Left kidney (tissue), 2 donors: ENCODE measurements around the gene SPATA24. TPM values are rescaled to one million over a fixed set of nuclear protein-coding genes. Genes with fewer than 3 reads are reported as not detected.
"Not testable (repeated sequence)": the region's sequence is repeated elsewhere in the genome, so short reads cannot be mapped to it uniquely, and the experiment has no call there.

Experiments used
- DNase-seq: peaks from one replicate; pipeline ENCODE4 v3.0.0-alpha.2; 2013
- polyA plus RNA-seq: library from polyadenylated mRNA; unstranded; fragments of 120-200 nt; gene quantifications from one replicate; pipeline ENCODE4 v1.2.1, GENCODE V29; 2013; ENCODE audit not compliant: insufficient read length

The SPATA24 gene
- polyA plus RNA-seq, 1 donor = 12.7 TPM

DNA sequence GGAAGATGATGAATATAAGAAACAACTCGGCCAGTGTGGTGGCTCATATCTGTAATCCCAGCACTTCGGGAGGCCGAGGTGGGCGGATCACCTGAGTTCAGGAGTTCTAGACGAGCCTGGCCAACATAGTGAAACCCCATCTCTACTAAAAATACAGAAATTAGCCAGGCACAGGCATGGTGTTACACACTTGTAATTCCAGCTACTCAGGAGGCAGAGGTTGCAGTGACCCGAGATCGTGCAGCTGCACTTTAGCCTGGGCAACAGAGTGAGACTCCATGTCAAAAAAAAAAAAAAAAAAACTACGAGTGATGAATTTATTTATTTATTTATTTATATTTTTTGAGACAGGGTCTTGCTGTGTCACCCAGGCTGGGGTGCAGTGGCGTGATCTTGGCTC is 56.0 kb downstream of the SPATA24 start:
- not testable (repeated sequence) for DNase-seq

Other genes starting within 250 kb of the SPATA24 start
- gene SIL1, start 205.7 kb downstream of the SPATA24 start, polyA plus RNA-seq = 47.8 TPM
- 753 TPM for gene MATR3, start 110.3 kb downstream of the SPATA24 start, polyA plus RNA-seq
- gene PAIP2, start 62.2 kb downstream of the SPATA24 start, polyA plus RNA-seq = 176 TPM
- gene SLC23A1, start 20.8 kb downstream of the SPATA24 start, polyA plus RNA-seq = 15.7 TPM
- 0.96 TPM for gene MZB1, start 14.2 kb downstream of the SPATA24 start, polyA plus RNA-seq
- gene PROB1, start 9.0 kb downstream of the SPATA24 start, polyA plus RNA-seq = 2.4 TPM
- gene DNAJC18, start 35.4 kb upstream of the SPATA24 start, polyA plus RNA-seq = 27.7 TPM
- gene ECSCR, start 58.7 kb upstream of the SPATA24 start, polyA plus RNA-seq = 21.9 TPM
- gene SMIM33, start 66.9 kb upstream of the SPATA24 start, polyA plus RNA-seq = 0.05 TPM
- 31.6 TPM for gene STING1, start 78.7 kb upstream of the SPATA24 start, polyA plus RNA-seq
- gene UBE2D2, start 157.2 kb upstream of the SPATA24 start, polyA plus RNA-seq = 185 TPM
- 191 TPM for gene CXXC5, start 244.3 kb upstream of the SPATA24 start, polyA plus RNA-seq